ENCODE data around the gene DNM3.

DNM3 gene

GRCh38 chr1:171966426-171967220 lies 125.3 kb downstream of the DNM3 start:
- Histone ChIP-seq H3K27me3 (ENCODE audit: control insufficient read depth in 1 of 2, insufficient read depth in 1 of 2, low read length in 2 of 2) (no peaks in the 10 kb centered on the region), H2AK5ac (ENCODE audit: low read length, severe bottlenecking) (no peak overlapping the region), H3K27ac (ENCODE audit: low read length, poor library complexity, severe bottlenecking) (no peak overlapping the region), H3K4ac (ENCODE audit: low read depth in 1 of 2, low read length in 2 of 2) (no peak overlapping the region), H3K4me3 (ENCODE audit: insufficient read depth in 1 of 2, low read depth in 1 of 2, low read length in 2 of 2) (no peak overlapping the region), H3K4me1 (ENCODE audit: control insufficient read depth, insufficient read depth, low read depth, low read length) (peaks cover 3% of the 10 kb centered on the region), H4K8ac (ENCODE audit: low read length) (no peak overlapping the region), H3K79me1 (replicated peaks; ENCODE audit: low read length, poor library complexity, severe bottlenecking) (no peaks in the 10 kb centered on the region), H3K9ac (ENCODE audit: low read length) (no peak overlapping the region), H2AFZ (ENCODE audit: low read depth, low read length) (no peak overlapping the region), H3K23ac (ENCODE audit: low read length in 2 of 2) (no peak overlapping the region), H2BK12ac (ENCODE audit: low read length in 2 of 2) (no peak overlapping the region), H2BK5ac (ENCODE audit: low read depth, low read length, poor library complexity, severe bottlenecking) (no peak overlapping the region), H3K14ac (ENCODE audit: low read length in 2 of 2) (no peak overlapping the region), H4K91ac (ENCODE audit: low read length) (no peak overlapping the region), H3K9me3 (ENCODE audit: control insufficient read depth, low read length) (no peaks in the 10 kb centered on the region), H2BK15ac (ENCODE audit: low read depth, poor library complexity, severe bottlenecking) (no peak overlapping the region), H3K18ac (ENCODE audit: low read depth in 1 of 2, low read length in 2 of 2) (no peak overlapping the region), H3K4me2 (ENCODE audit: low read length, poor library complexity, severe bottlenecking) (no peak overlapping the region), H2BK120ac (ENCODE audit: low read depth, low read length) (no peak overlapping the region), H3K36me3 (ENCODE audit: control insufficient read depth in 1 of 2, insufficient read depth in 2 of 2, low read depth in 1 of 2, low read length in 2 of 2) (no peaks in the 10 kb centered on the region)
- DNase-seq = no peak
- 57% methylated on average over 2 of the region's 3 CpGs for WGBS

- H3K79me1 ChIP-seq (replicated peaks; ENCODE audit: low read length, poor library complexity, severe bottlenecking) = no peaks in the 10 kb centered on the region
- 70% methylated on average over 2 of the region's 2 CpGs for WGBS
Observed at GRCh38 chr1:171969226-171969625, 127.9 kb downstream of the DNM3 start.

GRCh38 chr1:171969813-171970212 lies 128.5 kb downstream of the DNM3 start:
- Histone ChIP-seq H3K36me3 (ENCODE audit: control insufficient read depth in 1 of 2, insufficient read depth in 2 of 2, low read depth in 1 of 2, low read length in 2 of 2) (no peaks in the 10 kb centered on the region), H3K9me3 (ENCODE audit: control insufficient read depth, low read length) (no peaks in the 10 kb centered on the region), H3K4me2 (ENCODE audit: low read length, poor library complexity, severe bottlenecking) (no peak overlapping the region), H3K9ac (ENCODE audit: low read length) (no peak overlapping the region), H4K8ac (ENCODE audit: low read length) (no peak overlapping the region), H2BK12ac (ENCODE audit: low read length in 2 of 2) (no peak overlapping the region), H2BK120ac (ENCODE audit: low read depth, low read length) (no peak overlapping the region), H3K4me3 (ENCODE audit: insufficient read depth in 1 of 2, low read depth in 1 of 2, low read length in 2 of 2) (no peak overlapping the region), H3K4ac (ENCODE audit: low read depth in 1 of 2, low read length in 2 of 2) (no peak overlapping the region), H3K27ac (ENCODE audit: low read length, poor library complexity, severe bottlenecking) (no peak overlapping the region), H3K79me1 (replicated peaks; ENCODE audit: low read length, poor library complexity, severe bottlenecking) (no peaks in the 10 kb centered on the region), H2BK5ac (ENCODE audit: low read depth, low read length, poor library complexity, severe bottlenecking) (no peak overlapping the region), H2AK5ac (ENCODE audit: low read length, severe bottlenecking) (no peak overlapping the region), H4K91ac (ENCODE audit: low read length) (no peak overlapping the region), H2BK15ac (ENCODE audit: low read depth, poor library complexity, severe bottlenecking) (no peak overlapping the region), H2AFZ (ENCODE audit: low read depth, low read length) (no peak overlapping the region), H3K18ac (ENCODE audit: low read depth in 1 of 2, low read length in 2 of 2) (no peak overlapping the region), H3K14ac (ENCODE audit: low read length in 2 of 2) (no peak overlapping the region), H3K27me3 (ENCODE audit: control insufficient read depth in 1 of 2, insufficient read depth in 1 of 2, low read length in 2 of 2) (no peaks in the 10 kb centered on the region), H3K23ac (ENCODE audit: low read length in 2 of 2) (no peak overlapping the region), H3K4me1 (ENCODE audit: control insufficient read depth, insufficient read depth, low read depth, low read length) (peaks cover 3% of the 10 kb centered on the region)
- WGBS = no CpG with 5 or more reads among the region's 3 CpGs
- DNase-seq = no peak

More at GRCh38 chr1:171969226-171969625, 127.9 kb downstream of the DNM3 start:
- no peak overlapping the region for H3K9ac ChIP-seq (ENCODE audit: low read length)
- H3K4ac ChIP-seq (ENCODE audit: low read depth in 1 of 2, low read length in 2 of 2) = no peak overlapping the region
- no peak overlapping the region for H4K91ac ChIP-seq (ENCODE audit: low read length)
- H3K23ac ChIP-seq (ENCODE audit: low read length in 2 of 2) = no peak overlapping the region
- H3K4me1 ChIP-seq (ENCODE audit: control insufficient read depth, insufficient read depth, low read depth, low read length) = peaks cover 3% of the 10 kb centered on the region
- no peak overlapping the region for H4K8ac ChIP-seq (ENCODE audit: low read length)
- no peaks in the 10 kb centered on the region for H3K36me3 ChIP-seq (ENCODE audit: control insufficient read depth in 1 of 2, insufficient read depth in 2 of 2, low read depth in 1 of 2, low read length in 2 of 2)
- no peak overlapping the region for H3K4me3 ChIP-seq (ENCODE audit: insufficient read depth in 1 of 2, low read depth in 1 of 2, low read length in 2 of 2)
- H2AFZ ChIP-seq (ENCODE audit: low read depth, low read length) = no peak overlapping the region
- no peaks in the 10 kb centered on the region for H3K9me3 ChIP-seq (ENCODE audit: control insufficient read depth, low read length)
- H2AK5ac ChIP-seq (ENCODE audit: low read length, severe bottlenecking) = no peak overlapping the region
- no peak overlapping the region for H3K4me2 ChIP-seq (ENCODE audit: low read length, poor library complexity, severe bottlenecking)
- H3K27ac ChIP-seq (ENCODE audit: low read length, poor library complexity, severe bottlenecking) = no peak overlapping the region
- no peak overlapping the region for H2BK15ac ChIP-seq (ENCODE audit: low read depth, poor library complexity, severe bottlenecking)
- no peak overlapping the region for H2BK120ac ChIP-seq (ENCODE audit: low read depth, low read length)
- no peak for DNase-seq
- no peak overlapping the region for H3K14ac ChIP-seq (ENCODE audit: low read length in 2 of 2)
- no peak overlapping the region for H3K18ac ChIP-seq (ENCODE audit: low read depth in 1 of 2, low read length in 2 of 2)
- no peaks in the 10 kb centered on the region for H3K27me3 ChIP-seq (ENCODE audit: control insufficient read depth in 1 of 2, insufficient read depth in 1 of 2, low read length in 2 of 2)
- no peak overlapping the region for H2BK5ac ChIP-seq (ENCODE audit: low read depth, low read length, poor library complexity, severe bottlenecking)
- H2BK12ac ChIP-seq (ENCODE audit: low read length in 2 of 2) = no peak overlapping the region

- 94% methylated on average over 3 of the region's 3 CpGs for WGBS
Observed at GRCh38 chr1:171972846-171973245, 131.5 kb downstream of the DNM3 start.

More at GRCh38 chr1:171972846-171973245, 131.5 kb downstream of the DNM3 start:
- H3K4me1 ChIP-seq (ENCODE audit: control insufficient read depth, insufficient read depth, low read depth, low read length) = no peaks in the 10 kb centered on the region
- H3K79me1 ChIP-seq (replicated peaks; ENCODE audit: low read length, poor library complexity, severe bottlenecking) = no peaks in the 10 kb centered on the region
- H2BK5ac ChIP-seq (ENCODE audit: low read depth, low read length, poor library complexity, severe bottlenecking) = no peak overlapping the region
- no peak overlapping the region for H4K91ac ChIP-seq (ENCODE audit: low read length)
- no peak overlapping the region for H2BK15ac ChIP-seq (ENCODE audit: low read depth, poor library complexity, severe bottlenecking)
- H3K18ac ChIP-seq (ENCODE audit: low read depth in 1 of 2, low read length in 2 of 2) = no peak overlapping the region
- H3K23ac ChIP-seq (ENCODE audit: low read length in 2 of 2) = no peak overlapping the region
- H3K9me3 ChIP-seq (ENCODE audit: control insufficient read depth, low read length) = no peaks in the 10 kb centered on the region
- H3K4ac ChIP-seq (ENCODE audit: low read depth in 1 of 2, low read length in 2 of 2) = no peak overlapping the region
- H2AFZ ChIP-seq (ENCODE audit: low read depth, low read length) = no peak overlapping the region
- H3K27me3 ChIP-seq (ENCODE audit: control insufficient read depth in 1 of 2, insufficient read depth in 1 of 2, low read length in 2 of 2) = no peaks in the 10 kb centered on the region
- no peak overlapping the region for H3K9ac ChIP-seq (ENCODE audit: low read length)
- H2BK120ac ChIP-seq (ENCODE audit: low read depth, low read length) = no peak overlapping the region
- H4K8ac ChIP-seq (ENCODE audit: low read length) = no peak overlapping the region
- H3K14ac ChIP-seq (ENCODE audit: low read length in 2 of 2) = no peak overlapping the region
- H3K4me3 ChIP-seq (ENCODE audit: insufficient read depth in 1 of 2, low read depth in 1 of 2, low read length in 2 of 2) = no peak overlapping the region
- no peaks in the 10 kb centered on the region for H3K36me3 ChIP-seq (ENCODE audit: control insufficient read depth in 1 of 2, insufficient read depth in 2 of 2, low read depth in 1 of 2, low read length in 2 of 2)
- H2BK12ac ChIP-seq (ENCODE audit: low read length in 2 of 2) = no peak overlapping the region
- DNase-seq = no peak
- no peak overlapping the region for H2AK5ac ChIP-seq (ENCODE audit: low read length, severe bottlenecking)
- H3K27ac ChIP-seq (ENCODE audit: low read length, poor library complexity, severe bottlenecking) = no peak overlapping the region
- no peak overlapping the region for H3K4me2 ChIP-seq (ENCODE audit: low read length, poor library complexity, severe bottlenecking)
